ENCODE data around the gene SHTN1.

Gene SHTN1

GRCh38 chr10:116833986-116834985, 170.7 kb downstream of the SHTN1 start:
- DNase-seq (ENCODE audit: low spot score), result peak; percentile 69

GRCh38 chr10:116831790-116832189, 173.2 kb downstream of the SHTN1 start:
- no peak for DNase-seq (ENCODE audit: low spot score)
